ENCODE data around the gene KIAA0232.

Gene KIAA0232

DNA sequence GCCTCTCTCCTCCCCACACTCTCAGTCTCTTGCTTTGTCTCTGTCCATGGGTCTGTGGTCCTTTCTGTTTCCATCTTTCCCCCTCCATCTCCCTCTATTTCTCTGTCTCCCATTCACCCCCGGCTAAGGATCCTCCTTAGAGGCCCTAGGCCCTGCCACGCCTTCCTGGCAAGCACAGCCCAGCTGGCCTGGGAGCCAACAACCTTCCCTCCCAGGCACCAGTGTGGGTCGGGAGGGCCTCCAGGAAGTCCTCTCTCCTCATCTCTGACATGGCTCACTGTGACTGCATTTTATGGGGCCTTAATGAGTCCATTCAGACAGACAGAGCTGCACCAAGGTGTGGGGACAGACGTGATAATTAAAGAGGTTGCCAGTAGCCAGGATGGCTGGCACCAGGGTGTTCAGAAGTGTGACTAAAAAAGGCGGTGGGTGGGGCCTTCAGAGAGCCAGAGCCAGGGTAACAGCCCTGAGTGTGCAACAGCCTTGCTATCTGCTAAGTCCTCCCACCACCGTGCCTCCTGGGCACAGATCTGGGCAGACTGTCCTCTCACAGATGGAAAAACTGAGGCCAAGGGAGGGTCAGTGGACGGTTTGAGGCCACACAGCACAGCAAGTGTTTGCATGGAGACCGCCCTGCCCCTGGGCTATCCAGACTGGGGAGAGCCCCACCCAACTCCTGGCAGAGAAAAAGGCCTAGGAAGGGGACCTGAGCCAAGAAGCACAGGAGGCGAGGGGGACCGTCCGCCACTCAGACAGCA lies 35.1 kb upstream of the KIAA0232 start:
- peaks cover 4% of the 10 kb centered on the region for H3K9me3 ChIP-seq (ENCODE audit: control insufficient read depth, low read length)
- 80 to 90% methylated on average over 8 of the region's 11 CpGs for WGBS, 2 experiments (ENCODE audit: insufficient coverage in 2 of 2)
- H3K4me3 ChIP-seq (ENCODE audit: extremely low read depth, insufficient read depth, low read length, poor library complexity, severe bottlenecking) = no peak overlapping the region
- no peaks in the 10 kb centered on the region for H3K36me3 ChIP-seq (ENCODE audit: control insufficient read depth, insufficient read depth, low read length)
- H3K27ac ChIP-seq (ENCODE audit: low read depth, low read length, severe bottlenecking) = no peak overlapping the region
- peaks cover 14% of the 10 kb centered on the region for H3K4me1 ChIP-seq (ENCODE audit: control insufficient read depth, insufficient read depth, low read length, poor library complexity, severe bottlenecking)

GRCh38 chr4:6748286-6748685 lies 34.2 kb upstream of the KIAA0232 start:
- Histone ChIP-seq H3K4me1 (ENCODE audit: control insufficient read depth, insufficient read depth, low read length, poor library complexity, severe bottlenecking) (peaks cover 14% of the 10 kb centered on the region), H3K4me3 (ENCODE audit: extremely low read depth, insufficient read depth, low read length, poor library complexity, severe bottlenecking) (no peak overlapping the region), H3K27ac (ENCODE audit: low read depth, low read length, severe bottlenecking) (no peak overlapping the region), H3K36me3 (ENCODE audit: control insufficient read depth, insufficient read depth, low read length) (no peaks in the 10 kb centered on the region), H3K9me3 (ENCODE audit: control insufficient read depth, low read length) (peaks cover 4% of the 10 kb centered on the region)
- 96 to 100% methylated on average over 6 to 9 of the region's 9 CpGs for WGBS, 2 experiments (ENCODE audit: insufficient coverage in 2 of 2)

DNA sequence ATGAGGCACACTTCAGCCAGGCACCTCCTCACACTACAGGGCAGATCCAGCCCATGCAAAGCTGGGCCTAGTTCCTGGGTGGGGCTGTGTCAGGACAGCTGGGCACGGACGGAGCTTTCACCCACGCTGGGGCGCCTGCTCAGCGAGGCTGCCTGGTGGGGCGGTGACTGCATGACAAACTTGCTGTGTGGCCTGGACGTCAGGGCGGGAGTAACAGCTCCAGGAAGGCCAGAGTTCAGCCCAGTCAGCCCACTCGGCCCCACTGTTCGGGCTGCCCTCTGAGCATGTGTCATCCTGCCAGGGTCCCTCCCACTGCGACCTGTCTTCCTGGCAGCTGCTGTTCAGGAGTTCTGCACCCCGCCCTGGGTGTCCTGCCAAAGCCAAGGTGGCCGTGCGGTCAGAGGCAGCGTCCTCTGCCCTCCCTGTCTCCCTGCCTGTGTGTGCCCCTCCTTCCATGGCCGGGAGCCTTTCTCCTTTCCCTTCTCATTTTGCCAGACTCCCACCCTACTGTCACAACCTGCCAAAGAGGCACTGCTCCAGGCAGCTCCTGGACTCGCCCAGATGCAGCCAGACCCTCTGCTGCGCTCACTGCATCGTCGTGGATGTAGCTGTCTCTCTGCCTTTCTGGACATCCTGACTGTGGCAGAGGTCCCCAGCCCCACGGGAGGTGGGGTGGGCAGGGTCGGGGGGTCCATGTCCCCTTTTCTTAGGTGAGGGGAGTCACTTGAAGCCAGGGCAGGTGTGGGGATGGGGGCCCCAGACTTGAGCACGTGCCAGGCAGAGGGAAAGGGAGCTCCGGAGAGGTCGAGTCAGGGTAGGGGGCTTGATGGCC lies 33.0 kb upstream of the KIAA0232 start:
- H3K36me3 ChIP-seq (ENCODE audit: control insufficient read depth, insufficient read depth, low read length) = no peaks in the 10 kb centered on the region
- WGBS, 2 experiments (ENCODE audit: insufficient coverage in 2 of 2) = 84 to 86% methylated on average over 21 to 25 of the region's 25 CpGs
- H3K27ac ChIP-seq (ENCODE audit: low read depth, low read length, severe bottlenecking) = no peak overlapping the region
- H3K4me1 ChIP-seq (ENCODE audit: control insufficient read depth, insufficient read depth, low read length, poor library complexity, severe bottlenecking) = peaks cover 14% of the 10 kb centered on the region
- no peak overlapping the region for H3K4me3 ChIP-seq (ENCODE audit: extremely low read depth, insufficient read depth, low read length, poor library complexity, severe bottlenecking)
- no peaks in the 10 kb centered on the region for H3K9me3 ChIP-seq (ENCODE audit: control insufficient read depth, low read length)

- no peaks in the 10 kb centered on the region for H3K36me3 ChIP-seq (ENCODE audit: control insufficient read depth, insufficient read depth, low read length)
- H3K4me3 ChIP-seq (ENCODE audit: extremely low read depth, insufficient read depth, low read length, poor library complexity, severe bottlenecking) = no peak overlapping the region
- 93 to 95% methylated on average over 17 to 18 of the region's 23 CpGs for WGBS, 2 experiments (ENCODE audit: insufficient coverage in 2 of 2)
- no peaks in the 10 kb centered on the region for H3K9me3 ChIP-seq (ENCODE audit: control insufficient read depth, low read length)
- H3K27ac ChIP-seq (ENCODE audit: low read depth, low read length, severe bottlenecking) = no peak overlapping the region
- peaks cover 14% of the 10 kb centered on the region for H3K4me1 ChIP-seq (ENCODE audit: control insufficient read depth, insufficient read depth, low read length, poor library complexity, severe bottlenecking)
Observed at GRCh38 chr4:6750286-6751221, 32.0 kb upstream of the KIAA0232 start.

- Histone ChIP-seq H3K36me3 (ENCODE audit: control insufficient read depth, insufficient read depth, low read length) (no peaks in the 10 kb centered on the region), H3K27ac (ENCODE audit: low read depth, low read length, severe bottlenecking) (no peak overlapping the region), H3K4me3 (ENCODE audit: extremely low read depth, insufficient read depth, low read length, poor library complexity, severe bottlenecking) (no peak overlapping the region), H3K9me3 (ENCODE audit: control insufficient read depth, low read length) (no peaks in the 10 kb centered on the region), H3K4me1 (ENCODE audit: control insufficient read depth, insufficient read depth, low read length, poor library complexity, severe bottlenecking) (peaks cover 14% of the 10 kb centered on the region)
- WGBS, 2 experiments (ENCODE audit: insufficient coverage in 2 of 2) = 75 to 81% methylated on average over 12 to 15 of the region's 18 CpGs
Observed at GRCh38 chr4:6751611-6752485, 30.7 kb upstream of the KIAA0232 start.

DNA sequence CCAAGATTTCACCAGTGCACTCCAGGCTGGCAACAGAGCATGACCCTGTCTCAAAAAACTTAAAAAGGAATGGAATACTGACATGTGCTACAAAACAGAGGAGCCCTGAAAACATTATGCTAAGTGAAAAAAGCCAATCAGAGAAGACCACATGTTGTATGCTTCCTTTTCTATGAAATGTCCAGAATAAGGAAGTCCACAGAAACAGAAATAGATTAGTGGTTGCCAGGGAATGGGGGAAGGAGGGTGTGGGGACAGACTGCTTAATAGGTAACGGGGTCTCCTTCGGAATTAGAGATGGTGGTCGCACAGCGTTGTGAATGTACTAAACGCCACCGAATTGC lies 30.1 kb upstream of the KIAA0232 start:
- Histone ChIP-seq H3K36me3 (ENCODE audit: control insufficient read depth, insufficient read depth, low read length) (no peaks in the 10 kb centered on the region), H3K4me1 (ENCODE audit: control insufficient read depth, insufficient read depth, low read length, poor library complexity, severe bottlenecking) (peaks cover 8% of the 10 kb centered on the region), H3K4me3 (ENCODE audit: extremely low read depth, insufficient read depth, low read length, poor library complexity, severe bottlenecking) (no peak overlapping the region), H3K27ac (ENCODE audit: low read depth, low read length, severe bottlenecking) (no peak overlapping the region), H3K9me3 (ENCODE audit: control insufficient read depth, low read length) (no peaks in the 10 kb centered on the region)
- 98 to 99% methylated on average over 6 of the region's 6 CpGs for WGBS, 2 experiments (ENCODE audit: insufficient coverage in 2 of 2)

- Histone ChIP-seq H3K27ac (ENCODE audit: low read depth, low read length, severe bottlenecking) (no peak overlapping the region), H3K4me3 (ENCODE audit: extremely low read depth, insufficient read depth, low read length, poor library complexity, severe bottlenecking) (no peak overlapping the region), H3K4me1 (ENCODE audit: control insufficient read depth, insufficient read depth, low read length, poor library complexity, severe bottlenecking) (peaks cover 8% of the 10 kb centered on the region), H3K36me3 (ENCODE audit: control insufficient read depth, insufficient read depth, low read length) (no peaks in the 10 kb centered on the region), H3K9me3 (ENCODE audit: control insufficient read depth, low read length) (no peaks in the 10 kb centered on the region)
- 77 to 82% methylated on average over 13 to 18 of the region's 18 CpGs for WGBS, 2 experiments (ENCODE audit: insufficient coverage in 2 of 2)
Observed at GRCh38 chr4:6753103-6753560, 29.4 kb upstream of the KIAA0232 start.

- H3K9me3 ChIP-seq (ENCODE audit: control insufficient read depth, low read length) = no peaks in the 10 kb centered on the region
- peaks cover 11% of the 10 kb centered on the region for H3K4me1 ChIP-seq (ENCODE audit: control insufficient read depth, insufficient read depth, low read length, poor library complexity, severe bottlenecking)
- no peak overlapping the region for H3K27ac ChIP-seq (ENCODE audit: low read depth, low read length, severe bottlenecking)
- no peak overlapping the region for H3K4me3 ChIP-seq (ENCODE audit: extremely low read depth, insufficient read depth, low read length, poor library complexity, severe bottlenecking)
- WGBS, 2 experiments (ENCODE audit: insufficient coverage in 2 of 2) = 82 to 90% methylated on average over 6 to 8 of the region's 9 CpGs
- no peaks in the 10 kb centered on the region for H3K36me3 ChIP-seq (ENCODE audit: control insufficient read depth, insufficient read depth, low read length)
Observed at GRCh38 chr4:6753891-6754290, 28.6 kb upstream of the KIAA0232 start.

DNA sequence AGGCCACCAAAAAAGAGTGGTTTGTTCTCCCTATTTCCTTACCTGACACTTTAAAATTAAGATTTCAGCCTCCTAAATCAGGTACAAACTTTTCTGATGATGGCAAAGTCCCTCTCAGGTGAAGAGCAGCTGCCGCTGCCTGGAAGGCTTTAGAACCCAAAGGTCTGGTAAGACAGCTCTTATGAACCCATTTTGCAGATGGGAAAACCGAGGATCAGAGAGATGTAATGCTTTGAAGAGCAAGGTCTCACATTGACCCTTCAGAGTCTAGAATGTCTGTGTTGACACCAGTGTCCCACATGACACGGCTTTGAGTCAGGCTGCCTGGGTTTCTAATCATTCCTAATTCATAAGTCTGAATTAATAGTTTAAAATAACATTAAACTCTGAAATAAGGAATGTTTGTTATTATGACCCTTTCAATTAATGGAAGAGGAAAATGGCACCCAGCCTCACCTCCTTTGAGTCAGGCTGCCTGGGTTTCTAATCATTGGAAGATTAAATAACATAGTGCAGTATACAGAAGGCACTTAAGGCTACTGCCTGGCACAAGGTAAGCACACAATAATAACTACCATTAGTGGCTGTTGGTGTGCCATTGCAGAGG lies 27.9 kb upstream of the KIAA0232 start:
- H3K27ac ChIP-seq (ENCODE audit: low read depth, low read length, severe bottlenecking) = no peak overlapping the region
- no peaks in the 10 kb centered on the region for H3K36me3 ChIP-seq (ENCODE audit: control insufficient read depth, insufficient read depth, low read length)
- WGBS, 2 experiments (ENCODE audit: insufficient coverage in 2 of 2) = 77 to 85% methylated on average over 2 of the region's 3 CpGs

More for the DNA sequence above, 27.9 kb upstream of the KIAA0232 start:
- H3K4me3 ChIP-seq (ENCODE audit: extremely low read depth, insufficient read depth, low read length, poor library complexity, severe bottlenecking) = no peak overlapping the region
- peaks cover 7% of the 10 kb centered on the region for H3K4me1 ChIP-seq (ENCODE audit: control insufficient read depth, insufficient read depth, low read length, poor library complexity, severe bottlenecking)
- H3K9me3 ChIP-seq (ENCODE audit: control insufficient read depth, low read length) = no peaks in the 10 kb centered on the region

Data from mesodermal cell (in vitro differentiated cells).